OCI-LY3 (cell line): ENCODE measurements around the gene WARS2.

Source experiments
- H2AFZ ChIP-seq: fragments of 200-600, 300-600 bp; shearing (Covaris generic); 2 replicates; pipeline ENCODE4 v1.6.0; 2014; ENCODE audit warnings: antibody characterized with exemption, low read depth, low read length
- H3K27ac ChIP-seq: fragments of 200-600, 300-600 bp; sonication (generic); 2 replicates; pipeline ENCODE4 v1.5.1; 2014; ENCODE audit warnings: mild to moderate bottlenecking, low read length, moderate library complexity, mixed read lengths
- H3K27me3 ChIP-seq: fragments of 200-600, 300-600 bp; sonication (generic); 2 replicates; pipeline ENCODE4 v1.6.1; 2014; ENCODE audit warnings: low read depth, low read length, mixed read lengths
- H3K36me3 ChIP-seq: fragments of 200-600, 300-600 bp; sonication (generic); replicated peaks from 2 replicates; pipeline ENCODE3; 2014; ENCODE audit warnings: low read depth, low read length, mixed read lengths
- H3K4me1 ChIP-seq: fragments of 300-600, 200-600 bp; sonication (generic); 2 replicates; pipeline ENCODE4 v1.6.1; 2014; ENCODE audit warnings: low read length, mixed read lengths
- H3K4me2 ChIP-seq: fragments of 200-600, 300-600 bp; sonication (generic); 2 replicates; pipeline ENCODE4 v1.6.1; 2014; ENCODE audit warnings: low read length, mixed read lengths
- H3K4me3 ChIP-seq: fragments of 300-600, 200-600 bp; sonication (generic); 2 replicates; pipeline ENCODE4 v1.5.1; 2014; ENCODE audit warnings: antibody characterized with exemption, mild to moderate bottlenecking, low read length, moderate library complexity
- H3K79me2 ChIP-seq: fragments of 300-600, 200-600 bp; shearing (Covaris generic); 2 replicates; pipeline ENCODE4 v1.6.1; 2014; ENCODE audit warnings: mild to moderate bottlenecking, low read length, mixed read lengths
- H3K9ac ChIP-seq: fragments of 300-600, 200-600 bp; shearing (Covaris generic); 2 replicates; pipeline ENCODE4 v1.6.0; 2014; ENCODE audit warnings: mild to moderate bottlenecking, low read length, moderate library complexity
- H3K9me3 ChIP-seq: fragments of 200-600, 300-600 bp; shearing (Covaris generic); 2 replicates; pipeline ENCODE4 v1.6.1; 2014; ENCODE audit warnings: low read length, mixed read lengths; ENCODE audit not compliant: insufficient read depth
- H4K20me1 ChIP-seq: fragments of 200-600, 300-600 bp; sonication (generic); 2 replicates; pipeline ENCODE4 v1.6.1; 2016; ENCODE audit warnings: low read length, mixed read lengths; ENCODE audit not compliant: insufficient read depth
- EZH2phosphoT487 ChIP-seq: fragments of 200-600 bp; shearing (Covaris generic); IDR thresholded peaks from 2 replicates; pipeline ENCODE4 v1.6.1; 2018; ENCODE audit warnings: antibody characterized with exemption, mixed run types, low read depth
- TF ChIP-seq, protein P1 (sequence below): fragments of 200-600, 300-600 bp; sonication (generic); IDR thresholded peaks from 2 replicates; pipeline ENCODE4 v1.5.1; 2014; ENCODE audit warnings: antibody characterized with exemption, low read length, low read depth

Gene WARS2

DNA sequence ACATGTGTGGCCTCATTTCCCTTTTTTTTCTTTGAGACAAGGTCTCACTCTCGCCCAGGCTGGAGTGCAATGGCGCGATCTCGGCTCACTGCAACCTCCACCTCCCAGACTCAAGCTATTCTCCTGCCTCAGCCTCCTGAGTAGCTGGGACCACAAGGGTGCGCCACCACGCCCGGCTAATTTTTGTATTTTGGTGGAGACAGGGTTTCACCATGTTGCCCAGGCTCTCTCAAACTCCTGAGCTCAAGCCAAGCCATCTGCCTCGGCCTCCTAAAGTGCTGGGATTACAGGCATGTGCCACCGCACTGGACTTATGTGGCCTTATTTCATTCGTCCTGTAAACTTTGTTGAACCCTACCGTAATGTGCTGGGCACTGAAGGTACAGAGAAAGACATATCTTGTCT lies 569 bp upstream of the WARS2 start:
- Histone ChIP-seq H3K9ac (peak overlapping the region; percentile 81), H4K20me1 (no peaks in the 10 kb centered on the region), H3K9me3 (no peaks in the 10 kb centered on the region), H3K4me1 (peaks cover 12% of the 10 kb centered on the region), H3K27me3 (no peaks in the 10 kb centered on the region), H2AFZ (peak overlapping the region; percentile 72), H3K27ac (peak overlapping the region; percentile 79), H3K79me2 (peaks cover 24% of the 10 kb centered on the region), H3K4me3 (peak overlapping the region; percentile 90), H3K36me3 (no peaks in the 10 kb centered on the region), H3K4me2 (peak overlapping the region; percentile 84)
- TF ChIP-seq EZH2phosphoT487: no peak
- TF ChIP-seq, protein P1, sequence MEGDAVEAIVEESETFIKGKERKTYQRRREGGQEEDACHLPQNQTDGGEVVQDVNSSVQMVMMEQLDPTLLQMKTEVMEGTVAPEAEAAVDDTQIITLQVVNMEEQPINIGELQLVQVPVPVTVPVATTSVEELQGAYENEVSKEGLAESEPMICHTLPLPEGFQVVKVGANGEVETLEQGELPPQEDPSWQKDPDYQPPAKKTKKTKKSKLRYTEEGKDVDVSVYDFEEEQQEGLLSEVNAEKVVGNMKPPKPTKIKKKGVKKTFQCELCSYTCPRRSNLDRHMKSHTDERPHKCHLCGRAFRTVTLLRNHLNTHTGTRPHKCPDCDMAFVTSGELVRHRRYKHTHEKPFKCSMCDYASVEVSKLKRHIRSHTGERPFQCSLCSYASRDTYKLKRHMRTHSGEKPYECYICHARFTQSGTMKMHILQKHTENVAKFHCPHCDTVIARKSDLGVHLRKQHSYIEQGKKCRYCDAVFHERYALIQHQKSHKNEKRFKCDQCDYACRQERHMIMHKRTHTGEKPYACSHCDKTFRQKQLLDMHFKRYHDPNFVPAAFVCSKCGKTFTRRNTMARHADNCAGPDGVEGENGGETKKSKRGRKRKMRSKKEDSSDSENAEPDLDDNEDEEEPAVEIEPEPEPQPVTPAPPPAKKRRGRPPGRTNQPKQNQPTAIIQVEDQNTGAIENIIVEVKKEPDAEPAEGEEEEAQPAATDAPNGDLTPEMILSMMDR: no peak; the same call in 1 of the 2 replicates

DNA sequence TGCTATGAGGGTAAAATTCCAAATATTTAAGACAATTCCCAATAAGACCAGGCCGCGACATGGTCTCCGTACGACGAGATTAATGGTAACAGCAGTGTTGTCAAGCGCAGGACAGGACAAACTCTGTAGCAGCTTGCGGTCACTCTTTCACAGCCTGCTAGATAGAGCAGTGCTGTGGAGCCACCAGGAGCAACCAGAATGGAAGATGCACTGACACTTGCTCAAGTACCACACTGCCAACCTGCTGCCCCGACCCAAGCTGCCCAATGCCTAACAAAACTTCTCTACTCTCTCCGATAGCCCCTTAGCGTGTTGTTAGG lies 636 bp downstream of the WARS2 start:
- peak overlapping the region; percentile 79 for H3K27ac ChIP-seq
- no peak for TF ChIP-seq EZH2phosphoT487
- TF ChIP-seq, protein P1: no peak
- no peaks in the 10 kb centered on the region for H3K36me3 ChIP-seq
- peak overlapping the region; percentile 98 for H3K4me2 ChIP-seq
- H3K4me1 ChIP-seq: peaks cover 12% of the 10 kb centered on the region
- peak overlapping the region; percentile 81 for H3K9ac ChIP-seq
- H4K20me1 ChIP-seq: no peaks in the 10 kb centered on the region
- H2AFZ ChIP-seq: peak overlapping the region; percentile 94
- no peaks in the 10 kb centered on the region for H3K9me3 ChIP-seq
- H3K27me3 ChIP-seq: no peaks in the 10 kb centered on the region
- peak overlapping the region; percentile 90 for H3K4me3 ChIP-seq
- peaks cover 24% of the 10 kb centered on the region for H3K79me2 ChIP-seq

DNA sequence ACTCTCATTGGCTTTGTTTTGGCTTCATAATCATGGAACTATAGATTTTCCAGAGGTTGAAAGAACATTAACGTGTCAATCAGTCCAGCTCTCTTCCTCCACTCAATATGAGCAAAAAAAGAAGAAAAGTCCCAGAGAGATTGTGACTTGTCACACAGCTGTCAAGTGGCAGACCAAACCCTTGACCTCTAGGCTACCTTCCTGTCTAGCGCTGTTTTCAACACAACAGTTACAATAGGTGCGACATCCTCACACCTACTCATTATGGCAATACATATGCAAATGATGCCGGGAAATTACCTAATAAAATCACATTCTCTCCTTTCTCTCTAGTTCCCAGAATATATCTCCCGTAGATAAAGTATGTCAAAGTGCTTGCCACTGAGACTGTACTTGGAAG lies 1.1 kb downstream of the WARS2 start:
- Histone ChIP-seq H4K20me1 (no peaks in the 10 kb centered on the region), H3K9ac (peak overlapping the region; percentile 81), H3K4me1 (peaks cover 12% of the 10 kb centered on the region), H3K79me2 (peaks cover 24% of the 10 kb centered on the region), H3K27me3 (no peaks in the 10 kb centered on the region), H3K4me3 (peak overlapping the region; percentile 90), H3K27ac (peak overlapping the region; percentile 79; the same call in 1 of the 2 replicates), H3K9me3 (no peaks in the 10 kb centered on the region), H3K4me2 (peak overlapping the region; percentile 98), H3K36me3 (no peaks in the 10 kb centered on the region), H2AFZ (peak overlapping the region; percentile 94; the same call in 1 of the 2 replicates)
- TF ChIP-seq EZH2phosphoT487: no peak
- TF ChIP-seq, protein P1: no peak

DNA sequence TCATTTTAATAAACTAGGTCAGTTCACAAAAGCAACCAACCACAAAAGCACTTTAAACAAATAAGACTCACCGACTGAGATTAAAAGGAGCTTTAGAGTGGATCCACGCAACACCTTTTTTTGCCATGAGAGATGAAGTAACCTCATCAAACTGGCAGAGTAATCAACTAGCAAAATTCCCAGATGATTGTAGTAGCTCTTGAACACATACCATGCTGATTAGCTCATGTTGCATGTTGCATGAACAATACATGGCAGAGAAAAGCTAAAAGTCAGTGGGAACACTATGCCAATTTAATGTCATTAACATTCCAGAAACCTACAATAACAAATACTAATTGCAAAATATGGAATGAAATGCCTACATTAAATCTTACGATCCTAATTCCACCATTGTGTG lies 4.1 kb downstream of the WARS2 start:
- Histone ChIP-seq H3K27ac (no peak overlapping the region), H3K4me2 (no peak overlapping the region), H3K4me3 (no peak overlapping the region), H3K27me3 (no peaks in the 10 kb centered on the region), H3K9ac (no peak overlapping the region), H3K9me3 (no peaks in the 10 kb centered on the region), H3K79me2 (peaks cover 19% of the 10 kb centered on the region), H3K36me3 (no peaks in the 10 kb centered on the region), H3K4me1 (peaks cover 10% of the 10 kb centered on the region), H2AFZ (no peak overlapping the region), H4K20me1 (no peaks in the 10 kb centered on the region)
- TF ChIP-seq EZH2phosphoT487: no peak
- TF ChIP-seq, protein P1: no peak
